Thoracic aorta (tissue), 2 donors: Measurements from ENCODE around the gene CASZ1. TPM values are rescaled to one million over a fixed set of nuclear protein-coding genes. Genes with fewer than 3 reads are reported as not detected.

Experiments used
- ATAC-seq: fragments of 150-250 bp; one replicate; pipeline ENCODE4 v1.8.0; 2017; ENCODE audit warnings: low read depth; ENCODE audit not compliant: insufficient number of reproducible peaks, low FRiP score
- DNase-seq: peaks from one replicate; pipeline ENCODE4 v3.0.0-alpha.2; 2020; ENCODE audit warnings: low spot score
- H3K27ac ChIP-seq, 2 donors: fragments of 200-600 bp; sonication (generic); 1 replicate in 1 of 2; 2 replicates in 1 of 2; pipeline ENCODE4 v1.5.1; 2016; ENCODE audit warnings: mild to moderate bottlenecking in 2 of 2, moderate library complexity in 2 of 2
- H3K27me3 ChIP-seq: fragments of 200-600 bp; sonication (generic); replicated peaks from 2 replicates; pipeline ENCODE4 v1.6.0; 2016; ENCODE audit warnings: mild to moderate bottlenecking; ENCODE audit not compliant: insufficient read depth
- H3K36me3 ChIP-seq: fragments of 200-600 bp; sonication (generic); one replicate; pipeline ENCODE4 v1.5.1; 2016
- H3K4me1 ChIP-seq, 2 donors: fragments of 200-600 bp; sonication (generic); 1 replicate in 1 of 2; 2 replicates in 1 of 2; pipeline versions ENCODE4 v1.5.1 to v1.6.0; 2016; ENCODE audit warnings: low read depth in 2 of 2, mild to moderate bottlenecking in 1 of 2; ENCODE audit not compliant: control insufficient read depth in 1 of 2
- H3K4me3 ChIP-seq: fragments of 200-600 bp; sonication (generic); 2 replicates; pipeline ENCODE4 v1.5.1; 2016; ENCODE audit warnings: mild to moderate bottlenecking
- H3K9me3 ChIP-seq: fragments of 200-600 bp; sonication (generic); 2 replicates; pipeline ENCODE4 v1.5.1; 2016
- total RNA-seq, 2 donors: library from RNA; depleted of rRNA; stranded (reverse); fragments of >200 nt; gene quantifications; one replicate each; pipeline versions ENCODE4 v1.1.0 to v1.2.3, GENCODE V29; 2016
- TF ChIP-seq, protein P1 (sequence below): fragments of 200-600 bp; sonication (generic); IDR thresholded peaks from one replicate; pipeline ENCODE4 v1.5.1; 2019; ENCODE audit warnings: antibody characterized with exemption

CASZ1 gene
- total RNA-seq, 2 donors from 2014 or later = 20.6 to 27.9 TPM

DNA sequence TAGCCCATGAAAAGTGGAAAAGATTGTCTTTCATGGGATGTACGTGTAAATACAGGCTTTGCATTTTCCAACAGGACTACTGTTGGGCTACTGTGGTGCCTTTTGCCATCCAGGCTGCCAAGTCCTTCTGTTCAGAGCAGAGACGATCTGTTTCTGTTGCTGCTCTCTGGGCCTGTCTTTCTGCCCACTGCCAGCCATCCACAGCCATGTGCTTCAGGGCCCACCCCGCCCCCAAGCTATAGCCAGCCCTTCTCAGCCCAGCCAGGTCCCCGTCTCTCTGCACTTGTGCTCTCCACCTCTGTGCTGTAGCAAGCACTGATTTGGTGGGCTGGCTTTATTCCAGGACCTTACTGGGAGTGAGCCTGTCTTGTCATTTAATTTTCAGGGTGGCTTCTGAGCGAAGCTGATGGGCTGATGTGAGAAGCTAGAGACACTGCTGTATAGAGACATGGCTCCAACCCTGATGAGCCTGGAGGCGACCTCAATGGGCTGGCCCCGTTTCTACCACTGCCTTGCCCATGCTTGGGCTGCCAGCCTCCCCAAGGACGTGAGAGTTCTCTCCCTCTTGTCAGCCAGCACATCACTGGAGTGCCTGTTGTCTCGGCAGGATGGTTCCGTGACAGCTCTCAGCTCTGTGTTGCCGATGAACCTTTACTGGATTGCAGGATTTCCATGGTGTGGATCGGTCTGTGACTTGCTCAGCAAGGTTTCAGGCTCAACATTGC lies 183.8 kb downstream of the CASZ1 start:
- DNase-seq (no peak), ATAC-seq (no peak)
- H3K4me1 ChIP-seq = no peaks in the 10 kb centered on the region
- no peaks in the 10 kb centered on the region for H3K36me3 ChIP-seq
- H3K4me3 ChIP-seq = no peak overlapping the region
- H3K27ac ChIP-seq = no peak overlapping the region
- H3K9me3 ChIP-seq = no peaks in the 10 kb centered on the region
- H3K27me3 ChIP-seq = no peaks in the 10 kb centered on the region
- TF ChIP-seq, protein P1, sequence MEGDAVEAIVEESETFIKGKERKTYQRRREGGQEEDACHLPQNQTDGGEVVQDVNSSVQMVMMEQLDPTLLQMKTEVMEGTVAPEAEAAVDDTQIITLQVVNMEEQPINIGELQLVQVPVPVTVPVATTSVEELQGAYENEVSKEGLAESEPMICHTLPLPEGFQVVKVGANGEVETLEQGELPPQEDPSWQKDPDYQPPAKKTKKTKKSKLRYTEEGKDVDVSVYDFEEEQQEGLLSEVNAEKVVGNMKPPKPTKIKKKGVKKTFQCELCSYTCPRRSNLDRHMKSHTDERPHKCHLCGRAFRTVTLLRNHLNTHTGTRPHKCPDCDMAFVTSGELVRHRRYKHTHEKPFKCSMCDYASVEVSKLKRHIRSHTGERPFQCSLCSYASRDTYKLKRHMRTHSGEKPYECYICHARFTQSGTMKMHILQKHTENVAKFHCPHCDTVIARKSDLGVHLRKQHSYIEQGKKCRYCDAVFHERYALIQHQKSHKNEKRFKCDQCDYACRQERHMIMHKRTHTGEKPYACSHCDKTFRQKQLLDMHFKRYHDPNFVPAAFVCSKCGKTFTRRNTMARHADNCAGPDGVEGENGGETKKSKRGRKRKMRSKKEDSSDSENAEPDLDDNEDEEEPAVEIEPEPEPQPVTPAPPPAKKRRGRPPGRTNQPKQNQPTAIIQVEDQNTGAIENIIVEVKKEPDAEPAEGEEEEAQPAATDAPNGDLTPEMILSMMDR = no peak

DNA sequence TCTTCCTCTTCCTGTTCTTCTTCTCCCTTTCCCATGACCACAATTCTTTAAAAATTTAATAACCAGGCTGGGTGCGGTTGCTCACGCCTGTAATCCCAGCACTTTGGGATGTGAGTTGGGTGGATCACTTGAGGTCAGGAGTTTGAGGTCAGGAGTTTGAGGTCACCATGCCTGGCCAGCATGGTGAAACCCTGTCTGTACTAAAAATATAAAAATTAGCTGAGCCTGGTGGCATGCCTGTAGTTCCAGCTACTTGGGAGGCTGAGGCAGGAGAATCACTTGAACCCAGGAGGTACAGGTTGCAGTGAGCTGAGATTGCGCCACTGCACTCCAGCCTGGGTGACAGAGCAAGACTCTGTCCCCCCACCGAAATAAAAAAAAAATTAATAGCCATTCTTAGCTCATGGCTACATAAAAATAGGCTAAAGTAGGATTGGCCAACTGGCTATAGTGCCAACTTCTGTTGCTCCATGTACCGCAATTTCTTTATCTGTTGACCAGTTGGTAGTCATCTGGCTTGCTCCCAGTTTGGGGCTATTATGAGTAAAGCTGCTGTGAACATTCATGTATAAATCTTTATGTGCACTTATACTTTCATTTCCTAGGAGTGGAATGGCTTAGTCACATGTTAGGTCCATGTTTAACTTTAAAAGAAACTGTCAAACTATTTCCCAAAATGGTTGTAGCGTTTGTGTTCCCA lies 185.4 kb downstream of the CASZ1 start:
- Histone ChIP-seq H3K4me3 (no peak overlapping the region), H3K36me3 (no peaks in the 10 kb centered on the region), H3K27me3 (no peaks in the 10 kb centered on the region), H3K4me1 (no peaks in the 10 kb centered on the region), H3K27ac (no peak overlapping the region), H3K9me3 (no peaks in the 10 kb centered on the region)
- DNase-seq (no peak), ATAC-seq (no peak)
- TF ChIP-seq, protein P1 = no peak

DNA sequence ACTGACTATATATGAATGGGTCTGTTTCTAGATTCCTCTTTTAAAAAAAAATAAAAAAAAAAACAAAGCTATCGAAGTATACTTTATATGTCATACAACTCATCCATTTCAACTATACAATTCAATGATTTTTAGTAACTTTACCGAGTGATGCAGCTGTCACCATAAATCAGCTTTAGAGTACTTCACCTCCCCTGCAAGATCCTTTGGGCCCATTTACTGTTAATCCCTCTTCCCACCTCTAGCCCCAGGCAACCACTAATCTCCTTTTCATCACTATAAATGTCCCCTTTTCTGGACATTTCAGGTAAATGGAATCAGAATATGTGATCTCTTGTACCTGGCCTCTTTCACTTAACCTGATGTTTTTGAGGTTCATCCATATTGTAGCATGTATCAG lies 187.8 kb downstream of the CASZ1 start:
- no peaks in the 10 kb centered on the region for H3K9me3 ChIP-seq
- H3K4me1 ChIP-seq = no peaks in the 10 kb centered on the region
- H3K36me3 ChIP-seq = no peaks in the 10 kb centered on the region
- no peak for ATAC-seq
- TF ChIP-seq, protein P1 = no peak
- DNase-seq = no peak
- no peak overlapping the region for H3K4me3 ChIP-seq
- no peaks in the 10 kb centered on the region for H3K27me3 ChIP-seq
- H3K27ac ChIP-seq = no peak overlapping the region

DNA sequence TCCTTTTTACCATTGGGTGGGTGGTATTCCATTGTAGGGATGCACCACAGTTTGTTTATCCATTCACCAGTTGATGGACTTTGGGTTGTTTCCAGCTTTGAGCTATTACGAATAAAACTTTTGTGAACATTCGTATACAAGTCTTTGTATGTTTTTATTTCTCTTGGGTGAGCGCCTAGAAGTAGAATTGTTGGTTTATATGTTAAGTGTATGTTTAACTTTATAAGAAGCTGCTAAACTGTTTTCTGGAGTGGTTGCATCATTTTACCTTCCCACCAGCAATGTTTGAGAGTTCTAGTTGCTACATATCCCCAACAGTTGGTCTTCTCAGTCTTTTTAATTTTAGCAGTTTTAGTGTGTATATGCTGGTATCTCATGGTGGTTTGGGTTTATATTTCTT lies 189.2 kb downstream of the CASZ1 start:
- DNase-seq (no peak), ATAC-seq (no peak)
- TF ChIP-seq, protein P1 = no peak
- Histone ChIP-seq H3K9me3 (no peaks in the 10 kb centered on the region), H3K4me1 (no peaks in the 10 kb centered on the region), H3K36me3 (no peaks in the 10 kb centered on the region), H3K4me3 (no peak overlapping the region), H3K27ac (no peak overlapping the region), H3K27me3 (no peaks in the 10 kb centered on the region)

DNA sequence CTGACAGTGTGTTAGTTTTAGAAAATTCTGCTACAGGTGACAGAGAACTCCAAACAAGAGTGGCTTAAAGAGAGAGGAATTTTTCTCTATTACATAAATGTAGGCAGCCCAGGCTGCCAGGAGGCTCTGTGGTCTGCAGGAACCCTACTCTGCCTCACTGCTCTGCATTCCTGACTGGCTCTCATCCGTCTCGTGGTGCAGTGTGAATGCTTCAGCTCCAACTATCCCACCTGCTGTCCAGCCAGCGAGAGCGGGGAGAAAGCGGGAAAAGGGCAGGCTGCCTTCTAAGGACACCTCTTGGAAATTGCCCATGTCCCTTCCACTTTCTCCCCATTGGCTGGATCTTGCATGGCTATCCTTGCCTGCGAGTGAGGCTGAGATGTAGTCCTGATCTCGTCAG lies 190.4 kb downstream of the CASZ1 start:
- H3K36me3 ChIP-seq = no peaks in the 10 kb centered on the region
- TF ChIP-seq, protein P1 = no peak
- DNase-seq (no peak), ATAC-seq (no peak)
- no peaks in the 10 kb centered on the region for H3K9me3 ChIP-seq
- no peak overlapping the region for H3K27ac ChIP-seq
- H3K4me3 ChIP-seq = no peak overlapping the region
- H3K4me1 ChIP-seq = no peaks in the 10 kb centered on the region
- no peaks in the 10 kb centered on the region for H3K27me3 ChIP-seq
